ENCODE measurements around the gene COL27A1.
A peak's percentile ranks its signal among the peaks of the same experiment; 100 is the strongest.

Gene COL27A1

GRCh38 chr9:114347675-114348074 lies 192.3 kb downstream of the COL27A1 start:
- no peak for DNase-seq

- DNase-seq: no peak
Measured at GRCh38 chr9:114348261-114348905, 193.0 kb downstream of the COL27A1 start.

GRCh38 chr9:114348906-114349482 lies 193.7 kb downstream of the COL27A1 start:
- DNase-seq: peak; percentile 100

- no peak for DNase-seq
Measured at GRCh38 chr9:114349713-114350480, 194.6 kb downstream of the COL27A1 start.

GRCh38 chr9:114350636-114351401 lies 195.5 kb downstream of the COL27A1 start:
- peak; percentile 62 for DNase-seq

- DNase-seq: peak; percentile 59
Measured at GRCh38 chr9:114351932-114352331, 196.6 kb downstream of the COL27A1 start.

GRCh38 chr9:114355821-114356220 lies 200.5 kb downstream of the COL27A1 start:
- DNase-seq: no peak

- DNase-seq: no peak
Measured at GRCh38 chr9:114356792-114357191, 201.5 kb downstream of the COL27A1 start.

GRCh38 chr9:114357360-114357759 lies 202.0 kb downstream of the COL27A1 start:
- DNase-seq: no peak

GRCh38 chr9:114357911-114358328 lies 202.6 kb downstream of the COL27A1 start:
- no peak for DNase-seq

GRCh38 chr9:114359801-114360200 lies 204.5 kb downstream of the COL27A1 start:
- no peak for DNase-seq

GRCh38 chr9:114361542-114361941 lies 206.2 kb downstream of the COL27A1 start:
- no peak for DNase-seq
